Measurements from ENCODE around the gene ITPR2.
"Not testable (repeated sequence)": the region's sequence is repeated elsewhere in the genome, so short reads cannot be mapped to it uniquely, and the experiment has no call there.

Gene ITPR2

DNA sequence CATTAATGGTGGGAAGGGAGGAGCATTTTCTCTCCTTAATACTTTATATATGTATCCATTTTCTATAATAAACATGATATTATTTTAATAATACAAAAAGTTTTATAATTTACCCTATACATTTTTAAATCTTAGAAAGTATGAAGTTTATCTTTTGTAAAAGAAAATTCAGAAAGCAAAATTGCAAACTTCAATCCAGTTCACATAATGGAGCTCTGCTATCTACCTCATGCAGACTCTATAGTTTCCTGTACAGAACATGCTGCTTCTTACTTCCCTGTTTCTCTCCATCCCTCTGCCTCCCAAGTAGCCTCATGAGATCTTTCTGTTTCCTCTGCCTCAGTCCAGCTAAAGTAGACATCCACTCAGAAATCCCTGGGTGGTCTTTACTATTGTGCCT, 402.4 kb downstream of the ITPR2 start:
- DNase-seq, result not testable (repeated sequence)

GRCh38 chr12:26429070-26429691, 403.8 kb downstream of the ITPR2 start:
- DNase-seq, result no peak

DNA sequence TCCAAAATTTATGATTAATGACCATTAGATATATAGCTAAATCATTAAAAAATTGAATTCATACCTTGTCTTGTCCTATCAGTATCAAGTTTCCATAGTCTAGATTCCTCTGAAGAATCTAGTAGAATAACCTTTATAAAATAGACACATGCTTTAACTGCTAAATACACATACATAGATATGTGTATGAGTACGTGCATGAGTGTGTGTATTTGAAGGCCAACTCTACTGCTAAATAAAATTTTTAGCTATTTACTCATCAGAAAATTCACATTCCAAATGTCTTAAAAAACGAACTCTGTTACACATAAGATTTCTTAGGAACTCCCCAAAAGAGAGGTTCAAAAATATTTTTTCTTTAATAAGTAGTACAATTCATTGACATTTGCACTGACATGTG, 404.6 kb downstream of the ITPR2 start:
- DNase-seq, result no peak

DNA sequence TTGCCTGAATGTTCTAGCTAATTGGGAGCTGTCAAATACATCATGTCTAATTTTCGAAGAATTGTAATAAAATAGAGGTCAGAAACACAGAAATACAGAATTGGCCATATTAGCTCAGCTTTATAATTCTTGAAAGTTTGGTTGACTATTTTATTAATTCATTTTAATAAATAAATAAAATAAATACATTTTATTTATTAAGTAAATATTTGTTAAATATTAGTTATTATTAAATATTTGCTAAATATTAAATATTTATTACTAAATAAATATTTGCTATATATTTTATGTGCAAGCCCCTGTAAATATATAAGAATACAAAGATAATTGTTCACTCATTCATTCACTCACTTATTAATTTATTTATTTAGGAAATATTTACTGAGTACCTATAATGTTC, 406.3 kb downstream of the ITPR2 start:
- no peak for DNase-seq

DNA sequence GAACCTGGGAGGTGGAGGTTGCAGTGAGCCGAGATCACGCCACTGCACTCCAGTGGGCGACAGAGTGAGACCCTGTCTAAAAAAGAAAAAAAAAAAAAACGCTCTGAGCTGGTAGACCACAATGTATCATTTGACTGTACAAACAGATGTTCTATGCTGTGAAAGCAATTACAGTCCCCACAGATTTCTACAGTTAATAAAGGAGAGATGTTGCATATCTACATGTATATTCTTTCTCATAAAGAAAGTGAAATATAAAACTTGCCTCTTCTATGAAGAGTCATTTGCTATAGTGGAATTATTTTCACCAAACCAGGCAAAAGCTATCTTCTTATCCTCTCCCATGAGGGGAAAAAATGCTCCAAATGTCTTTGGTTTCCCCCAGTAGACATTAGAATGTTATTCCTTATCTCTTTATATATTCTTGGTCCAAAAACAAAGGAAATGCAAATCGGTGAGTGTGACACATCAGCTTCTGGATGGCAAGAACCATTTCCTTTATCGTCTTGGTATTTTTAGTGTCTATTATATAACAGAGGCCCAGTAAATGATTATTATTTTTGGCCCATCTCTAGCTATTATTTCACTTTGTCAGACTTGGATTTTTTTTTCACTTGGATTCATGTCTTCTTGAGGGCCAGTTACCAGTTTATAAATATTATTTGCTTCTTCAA, 407.3 kb downstream of the ITPR2 start:
- no peak for DNase-seq

DNA sequence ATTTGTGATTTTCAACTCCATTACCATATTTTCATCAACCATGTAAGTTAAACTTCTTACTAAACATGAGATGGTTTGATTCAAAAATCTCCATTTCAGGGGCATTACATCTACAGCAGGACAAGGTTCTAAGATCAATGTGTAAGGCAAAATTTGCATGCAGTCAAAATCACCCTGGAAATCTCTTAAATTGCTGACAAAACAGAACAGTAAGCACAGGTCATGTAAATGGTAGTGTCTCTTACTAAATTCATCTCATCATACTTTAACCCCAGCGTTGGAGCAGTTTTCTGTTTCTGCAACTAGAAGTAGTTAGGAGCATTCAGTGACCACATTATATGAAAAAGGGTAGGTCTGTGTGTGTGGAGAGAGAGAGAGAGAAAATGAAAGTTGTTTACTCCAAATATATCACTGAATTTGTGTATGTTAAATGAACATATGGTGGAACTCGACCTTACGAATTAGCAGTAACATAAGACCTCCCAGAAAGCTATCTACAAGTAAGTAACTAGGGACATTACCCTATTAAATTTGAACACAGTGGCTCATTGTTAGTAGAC, 410.1 kb downstream of the ITPR2 start:
- DNase-seq, result no peak

DNA sequence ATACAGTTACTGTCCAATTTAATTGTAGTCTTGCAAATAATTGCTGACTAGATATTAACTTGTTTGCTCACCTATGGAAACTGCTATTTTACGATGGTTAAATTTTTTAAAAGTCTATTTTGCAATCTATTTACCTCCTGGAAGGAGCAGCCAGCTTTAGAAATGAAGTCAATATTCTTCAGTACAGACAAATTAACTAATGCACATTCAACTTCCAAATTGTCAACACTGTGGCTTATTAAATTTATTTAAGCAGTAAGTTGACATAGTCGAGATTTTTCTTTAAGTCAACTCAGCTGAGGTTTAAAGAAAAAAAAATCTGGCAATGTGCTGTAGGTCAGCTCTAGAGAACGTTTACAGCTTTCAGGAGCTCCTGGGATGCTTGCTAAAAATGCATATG, 416.4 kb downstream of the ITPR2 start:
- no peak for DNase-seq

- no peak for DNase-seq
Observed at GRCh38 chr12:26410689-26411088, 422.3 kb downstream of the ITPR2 start.

DNA sequence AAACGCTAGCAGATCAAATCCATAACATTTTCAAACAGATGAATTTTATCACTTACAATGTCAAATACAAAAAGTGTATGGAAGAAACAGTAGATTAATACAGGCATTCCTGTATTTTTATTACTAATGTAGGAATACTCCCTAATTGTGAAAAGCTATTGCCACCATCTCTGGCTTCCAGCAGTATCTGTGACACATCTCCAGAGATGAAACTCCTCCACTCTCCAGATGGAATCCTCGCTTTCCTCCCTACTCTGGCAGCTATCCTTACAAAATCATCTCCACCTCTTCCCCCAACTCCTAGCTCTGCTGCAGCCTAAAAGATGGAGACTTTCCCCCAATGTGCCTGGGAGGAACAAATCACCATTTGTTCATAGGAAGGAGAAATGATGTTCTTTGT, 426.2 kb downstream of the ITPR2 start:
- DNase-seq, result no peak

GRCh38 chr12:26406391-26406790, 426.6 kb downstream of the ITPR2 start:
- DNase-seq, result no peak

- no peak for DNase-seq
Observed at GRCh38 chr12:26403601-26404000, 429.4 kb downstream of the ITPR2 start.

DNA sequence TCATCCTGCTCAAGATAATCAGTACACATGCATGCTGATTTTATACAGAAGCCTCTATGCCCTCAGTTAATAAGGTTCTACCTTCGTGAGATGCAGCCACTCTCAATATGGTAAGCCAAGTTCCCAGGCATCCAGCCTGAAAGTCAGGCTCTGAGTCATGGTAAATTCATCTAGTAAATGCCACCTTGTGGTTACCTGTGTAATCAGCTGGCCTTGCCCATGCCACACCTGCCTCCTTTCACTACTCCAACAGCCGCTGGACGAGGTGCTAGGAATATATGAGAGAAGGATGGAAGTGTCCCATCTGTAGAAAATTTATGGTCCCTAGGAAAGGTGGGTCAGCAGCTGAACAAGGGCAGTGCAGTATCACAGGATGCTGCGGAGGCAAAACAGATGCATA, 430.3 kb downstream of the ITPR2 start:
- DNase-seq, result no peak

- DNase-seq, result no peak
Observed at GRCh38 chr12:26401874-26402273, 431.1 kb downstream of the ITPR2 start.

GRCh38 chr12:26400627-26401026, 432.4 kb downstream of the ITPR2 start:
- DNase-seq, result no peak

DNA sequence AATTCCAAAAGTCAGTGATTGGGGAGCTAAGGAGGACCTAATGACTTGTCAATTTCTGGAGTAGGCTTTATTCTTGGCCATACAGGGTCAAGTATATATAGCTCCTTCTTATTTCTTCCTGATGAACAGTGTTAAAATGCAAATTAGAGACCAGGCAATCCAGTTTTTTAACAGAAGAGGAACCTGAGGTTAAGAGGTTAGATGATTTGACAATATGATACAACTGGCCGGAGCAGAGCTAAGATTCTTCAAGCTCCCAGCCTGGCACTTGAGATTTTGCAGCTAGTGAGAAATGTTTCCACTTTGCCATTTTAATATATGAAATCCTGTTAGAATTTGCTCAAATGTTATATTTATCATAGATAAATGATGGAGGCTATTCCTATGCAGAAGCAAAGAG, 433.6 kb downstream of the ITPR2 start:
- DNase-seq, result no peak

- DNase-seq, result no peak
Observed at GRCh38 chr12:26396402-26396801, 436.6 kb downstream of the ITPR2 start.

DNA sequence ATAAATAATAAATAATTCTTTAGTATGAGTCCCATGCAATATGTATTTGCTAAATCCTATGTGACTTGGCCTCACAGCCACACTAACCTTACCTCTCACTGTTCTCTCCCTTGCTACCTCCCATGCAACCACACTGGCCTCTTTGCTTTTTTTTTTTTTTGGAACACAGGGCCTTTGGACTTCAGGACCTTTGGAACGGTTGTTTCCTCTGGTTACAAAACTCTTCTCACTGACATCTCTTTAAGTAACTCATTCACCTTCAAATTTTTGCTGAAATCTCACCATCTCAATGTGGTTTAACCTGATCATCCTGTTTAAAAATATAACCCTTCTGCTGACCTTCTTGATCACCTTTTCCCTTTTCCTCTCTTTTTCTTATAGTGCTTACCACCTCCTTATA, 443.7 kb downstream of the ITPR2 start:
- DNase-seq, result no peak

- no peak for DNase-seq
Observed at GRCh38 chr12:26384536-26384935, 448.5 kb downstream of the ITPR2 start.

- DNase-seq, result no peak
Observed at GRCh38 chr12:26383041-26383440, 450.0 kb downstream of the ITPR2 start.

DNA sequence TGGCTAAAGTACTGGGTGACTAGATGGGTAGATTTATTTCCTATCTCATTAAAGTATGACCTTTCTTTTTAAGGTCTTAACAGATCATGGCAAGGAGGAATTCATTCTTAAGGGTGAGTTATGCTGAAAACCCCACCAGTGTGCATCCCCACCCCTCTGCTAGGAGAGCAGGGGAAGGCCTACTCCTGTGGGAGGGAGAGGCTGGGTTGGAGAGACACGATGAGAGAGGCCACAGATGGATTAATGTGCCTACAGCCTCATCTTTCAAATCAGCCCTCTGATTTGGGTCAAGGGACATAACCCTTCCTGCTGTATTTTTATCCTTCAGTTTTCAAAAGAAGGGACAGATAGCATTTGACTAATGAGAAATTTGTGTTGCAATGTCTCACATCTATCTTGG, 452.1 kb downstream of the ITPR2 start:
- no peak for DNase-seq

- DNase-seq, result no peak
Observed at GRCh38 chr12:26379777-26380467, 453.1 kb downstream of the ITPR2 start.

GRCh38 chr12:26378711-26379110, 454.3 kb downstream of the ITPR2 start:
- no peak for DNase-seq

GRCh38 chr12:26374934-26375680, 457.9 kb downstream of the ITPR2 start:
- DNase-seq, result no peak

Measured in cerebellar nuclear complex (tissue), 1 donor.